RWPE1 (cell line): ENCODE measurements around the gene PER2.
"Not testable (repeated sequence)": the region's sequence is repeated elsewhere in the genome, so short reads cannot be mapped to it uniquely, and the experiment has no call there.

Experiments used
- CTCF ChIA-PET: fragments of 350-600 bp; sonication (Branson Sonifier 250); formaldehyde crosslinking; extraction: SDS; loops from one replicate; lab custom pipeline; 2021; lab: Yijun Ruan, JAX
- POLR2A ChIA-PET: fragments of 400-600 bp; formaldehyde crosslinking; extraction: SDS; loops from one replicate; lab custom pipeline; 2020; ENCODE audit warnings: antibody characterized with exemption; ENCODE audit not compliant: low non-redundant PET; lab: Yijun Ruan, JAX
- DNase-seq: peaks from one replicate; pipeline ENCODE4 v3.0.0; 2012; ENCODE audit warnings: low spot score
- H3K27ac ChIP-seq: fragments of 450-650 bp; 2 replicates; pipeline ENCODE4 v1.5.1; 2017
- TF ChIP-seq, protein P1 (sequence below): fragments of 450-650 bp; conservative IDR thresholded peaks from 2 replicates; pipeline ENCODE4 v1.5.1; 2017; ENCODE audit warnings: low read depth, mild to moderate bottlenecking

Gene PER2

DNA sequence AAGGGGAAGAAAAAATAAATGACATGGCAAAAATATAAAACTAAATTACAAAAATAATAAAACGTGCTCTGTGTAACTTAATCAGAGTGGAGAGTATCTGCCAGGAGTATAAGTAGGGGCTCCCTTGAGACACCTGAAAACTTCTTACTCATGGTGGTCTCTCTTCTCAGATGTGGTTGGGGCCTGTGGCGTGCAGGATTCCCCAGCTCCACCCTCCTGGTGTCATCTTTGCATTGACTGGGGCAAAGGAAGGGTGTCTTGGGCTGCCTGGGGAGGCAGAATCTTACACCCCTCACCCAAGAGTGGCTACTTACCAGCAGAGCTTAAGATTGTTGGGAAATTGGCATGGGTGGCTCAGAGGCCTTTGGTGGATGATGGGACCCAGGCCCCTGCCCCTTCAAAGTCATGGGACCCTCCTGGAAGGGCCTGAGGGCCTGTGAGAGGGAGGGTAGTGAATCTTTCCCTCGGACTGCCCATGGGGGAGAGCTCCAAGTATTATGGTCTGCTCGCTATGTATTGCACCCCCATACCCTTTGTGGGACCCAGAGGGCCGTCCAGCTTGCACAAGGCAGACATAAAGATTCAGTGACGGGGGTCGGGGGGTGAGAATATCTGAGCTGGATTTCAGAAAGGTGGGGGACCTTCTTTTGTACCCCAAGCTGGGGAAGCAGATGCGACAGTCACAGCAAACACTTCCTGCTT, 25.0 kb upstream of the PER2 start:
- H3K27ac ChIP-seq = no peak overlapping the region
- no peak for DNase-seq
- CTCF ChIA-PET = interaction anchor here (0.7 kb wide), 1 partner anchor 8 kb away, joined by 3 read pairs; no protein-coding TSS in a partner anchor
- TF ChIP-seq, protein P1, sequence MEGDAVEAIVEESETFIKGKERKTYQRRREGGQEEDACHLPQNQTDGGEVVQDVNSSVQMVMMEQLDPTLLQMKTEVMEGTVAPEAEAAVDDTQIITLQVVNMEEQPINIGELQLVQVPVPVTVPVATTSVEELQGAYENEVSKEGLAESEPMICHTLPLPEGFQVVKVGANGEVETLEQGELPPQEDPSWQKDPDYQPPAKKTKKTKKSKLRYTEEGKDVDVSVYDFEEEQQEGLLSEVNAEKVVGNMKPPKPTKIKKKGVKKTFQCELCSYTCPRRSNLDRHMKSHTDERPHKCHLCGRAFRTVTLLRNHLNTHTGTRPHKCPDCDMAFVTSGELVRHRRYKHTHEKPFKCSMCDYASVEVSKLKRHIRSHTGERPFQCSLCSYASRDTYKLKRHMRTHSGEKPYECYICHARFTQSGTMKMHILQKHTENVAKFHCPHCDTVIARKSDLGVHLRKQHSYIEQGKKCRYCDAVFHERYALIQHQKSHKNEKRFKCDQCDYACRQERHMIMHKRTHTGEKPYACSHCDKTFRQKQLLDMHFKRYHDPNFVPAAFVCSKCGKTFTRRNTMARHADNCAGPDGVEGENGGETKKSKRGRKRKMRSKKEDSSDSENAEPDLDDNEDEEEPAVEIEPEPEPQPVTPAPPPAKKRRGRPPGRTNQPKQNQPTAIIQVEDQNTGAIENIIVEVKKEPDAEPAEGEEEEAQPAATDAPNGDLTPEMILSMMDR = no peak
- POLR2A ChIA-PET = no interaction called here

DNA sequence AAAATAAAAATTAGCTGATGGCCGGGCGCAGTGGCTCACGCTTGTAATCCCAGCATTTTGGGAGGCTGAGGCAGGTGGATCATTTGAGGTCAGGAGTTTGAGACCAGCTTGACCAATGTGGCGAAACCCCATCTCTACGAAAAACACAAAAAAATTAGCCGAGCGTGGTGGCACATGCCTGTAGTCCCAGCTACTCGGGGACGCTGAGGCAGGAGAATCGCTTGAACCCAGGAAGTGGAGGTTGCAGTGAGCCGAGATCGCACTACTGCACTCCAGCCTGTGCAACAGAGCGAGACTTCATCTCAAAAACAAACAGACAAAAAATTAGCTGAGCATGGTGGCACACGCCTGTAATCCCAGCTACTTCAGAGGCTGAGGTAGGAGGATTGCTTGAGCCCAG, 22.3 kb upstream of the PER2 start:
- CTCF ChIA-PET = interaction anchor here (0.7 kb wide), 1 partner anchor 60 kb away, joined by 6 read pairs; no protein-coding TSS in a partner anchor
- POLR2A ChIA-PET, H3K27ac ChIP-seq, DNase-seq: not testable (repeated sequence)

DNA sequence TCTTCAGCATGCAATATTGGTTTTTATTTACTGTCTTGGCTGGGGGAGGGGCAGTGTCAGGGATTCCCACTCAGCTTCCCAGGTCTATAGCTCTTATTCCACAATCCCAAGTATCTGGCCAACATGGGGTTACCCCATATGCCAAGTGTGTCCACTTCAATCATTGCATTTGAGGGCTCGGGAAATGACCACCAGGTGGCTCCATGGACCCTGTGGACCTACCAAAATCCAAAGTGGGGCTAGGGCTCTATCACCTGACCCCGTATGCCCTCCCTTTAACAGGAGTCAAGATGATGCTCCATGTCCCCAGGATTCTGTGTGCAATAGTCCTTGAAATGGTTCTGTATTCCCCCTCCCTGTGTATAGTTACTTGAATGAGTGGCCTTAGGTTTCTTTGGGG, 19.8 kb upstream of the PER2 start:
- TF ChIP-seq, protein P1 = no peak
- CTCF ChIA-PET = no interaction called here
- POLR2A ChIA-PET = no interaction called here
- no peak overlapping the region for H3K27ac ChIP-seq
- no peak for DNase-seq

- TF ChIP-seq, protein P1 = no peak
- no peak overlapping the region for H3K27ac ChIP-seq
- CTCF ChIA-PET = interaction anchor here (0.6 to 1.0 kb wide), 4 partner anchors 32 to 614 kb away, joined by 3 to 4 read pairs (median 3); no protein-coding TSS in a partner anchor
- DNase-seq = no peak
- POLR2A ChIA-PET = no interaction called here
These were observed 18.2 kb upstream of the PER2 start for GRCh38 chr2:238306672-238306998.

- TF ChIP-seq, protein P1 = no peak
- DNase-seq = no peak
- POLR2A ChIA-PET = no interaction called here
- no peak overlapping the region for H3K27ac ChIP-seq
- CTCF ChIA-PET = interaction anchor here (0.6 to 1.0 kb wide), 4 partner anchors 15 to 614 kb away, joined by 3 to 4 read pairs (median 3); no protein-coding TSS in a partner anchor
These were observed 17.7 kb upstream of the PER2 start for GRCh38 chr2:238305965-238306671.

DNA sequence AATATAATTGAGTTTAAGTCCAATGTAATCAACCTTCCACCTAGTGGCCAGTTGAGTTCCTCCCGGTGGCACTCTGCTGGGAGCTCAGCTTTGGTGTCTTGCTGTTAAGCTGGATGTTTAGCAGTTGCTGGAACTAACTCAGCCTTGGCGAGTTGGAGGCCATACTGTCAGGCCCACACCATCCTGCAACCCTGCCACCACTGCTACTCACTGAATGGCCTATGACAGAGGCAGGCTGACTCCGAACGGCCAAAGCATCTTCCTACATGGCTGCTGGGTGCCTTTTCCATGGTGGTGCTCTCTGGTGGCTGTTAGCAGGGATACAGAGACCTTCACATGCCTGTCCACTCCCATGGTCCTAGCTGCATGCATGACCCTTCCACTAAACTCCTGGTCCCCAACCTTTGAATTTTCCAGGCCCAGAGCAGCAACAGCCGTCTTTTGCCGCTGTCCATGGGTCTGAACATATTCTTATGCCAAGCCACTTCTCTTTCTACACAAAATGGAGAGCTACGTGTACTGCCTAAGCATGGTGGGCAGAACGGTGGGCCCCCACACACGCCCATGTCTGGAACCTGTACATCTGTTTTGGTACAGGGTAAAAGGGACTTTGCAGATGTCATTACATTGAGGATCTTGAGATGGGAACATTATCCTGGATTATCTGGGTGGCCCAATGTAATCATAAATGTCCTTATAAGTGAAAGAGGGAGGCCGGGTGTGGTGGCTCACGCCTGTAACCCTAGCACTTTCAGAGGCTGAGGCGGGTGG, 16.9 kb upstream of the PER2 start:
- ChIA-PET POLR2A (no interaction called here), CTCF (interaction anchor here (0.6 to 1.0 kb wide), 5 partner anchors 8 to 1340 kb away, joined by 3 to 4 read pairs (median 3); partner anchors contain the start of gene PER2)
- TF ChIP-seq, protein P1 = no peak
- H3K27ac ChIP-seq = no peak overlapping the region
- DNase-seq = no peak
